Activated CD4-positive, alpha-beta T cell treated with anti-CD3 and anti-CD28 coated beads for 36 hours (primary cell): Measurements from ENCODE around the gene TBRG1. TPM values are rescaled to one million over a fixed set of nuclear protein-coding genes. Genes with fewer than 3 reads are reported as not detected.
A peak's percentile ranks its signal among the peaks of the same experiment; 100 is the strongest.
"Not testable (repeated sequence)": the region's sequence is repeated elsewhere in the genome, so short reads cannot be mapped to it uniquely, and the experiment has no call there.

Source experiments
- ATAC-seq: fragments of 200-7000 bp; cut with Tn5 transposase; one replicate; pipeline ENCODE4 v1.10.0; 2021; ENCODE audit warnings: mild to moderate bottlenecking, moderate library complexity
- CTCF ChIA-PET: fragments of 350-600 bp; sonication (Branson Sonifier 250); formaldehyde crosslinking; loops from one replicate; lab custom pipeline; 2021; ENCODE audit warnings: antibody characterized with exemption; lab: Charles Lee
- POLR2A ChIA-PET: fragments of 350-600 bp; sonication (Branson Sonifier 250); formaldehyde crosslinking; loops from one replicate; lab custom pipeline; 2021; ENCODE audit warnings: antibody characterized with exemption, inconsistent platforms; lab: Charles Lee
- DNase-seq: peaks from one replicate; pipeline ENCODE4 v3.0.0-alpha.2; 2020
- H3K27ac Mint-ChIP-seq: one replicate; pipeline ENCODE4 v1.8.0; 2021; ENCODE audit warnings: mixed read lengths
- H3K27me3 Mint-ChIP-seq: one replicate; pipeline ENCODE4 v1.8.0; 2021; ENCODE audit warnings: mixed read lengths
- H3K36me3 Mint-ChIP-seq: one replicate; pipeline ENCODE4 v1.8.0; 2021; ENCODE audit warnings: low read depth, mixed read lengths
- H3K4me1 Mint-ChIP-seq: one replicate; pipeline ENCODE4 v1.8.0; 2021; ENCODE audit warnings: mixed read lengths
- H3K4me3 Mint-ChIP-seq: one replicate; pipeline ENCODE4 v1.8.0; 2021; ENCODE audit warnings: mild to moderate bottlenecking, moderate library complexity, mixed read lengths
- H3K9me3 Mint-ChIP-seq: one replicate; pipeline ENCODE4 v1.8.0; 2021; ENCODE audit warnings: low read depth, mixed read lengths
- intact Hi-C, 2 experiments: fragments of 100-400 bp; cut with DNase I in 1 of 2; cut with micrococcal nuclease in 1 of 2; formaldehyde crosslinking; loops; one replicate each; pipeline versions ENCODE4 v1.14.2 to v1.15.1; 2022 to 2024; cut with DNase I, micrococcal nuclease
- total RNA-seq, 2 experiments: library from RNA; stranded (reverse); gene quantifications; one replicate each; pipeline ENCODE4 v1.2.3, GENCODE V29; 2021

Gene TBRG1
- total RNA-seq, 2 experiments from 2014 or later = 29.6 to 40.6 TPM

- no peaks in the 10 kb centered on the region for H3K4me1 Mint-ChIP-seq
- ChIA-PET CTCF (interaction anchor here (1.2 to 1.6 kb wide), 2 partner anchors 9 to 193 kb away, joined by 4 to 6 read pairs; no protein-coding TSS in a partner anchor), POLR2A (no interaction called here)
- H3K27ac Mint-ChIP-seq = no peak overlapping the region
- ATAC-seq = no peak
- intact Hi-C loops = no loop called here
- peaks cover 20% of the 10 kb centered on the region for H3K27me3 Mint-ChIP-seq
- no peak for DNase-seq
- H3K9me3 Mint-ChIP-seq = no peaks in the 10 kb centered on the region
- no peak overlapping the region for H3K4me3 Mint-ChIP-seq
- H3K36me3 Mint-ChIP-seq = no peaks in the 10 kb centered on the region
These were observed 27.4 kb upstream of the TBRG1 start for GRCh38 chr11:124595302-124595701.

- Mint-ChIP-seq H3K36me3 (no peaks in the 10 kb centered on the region), H3K9me3 (no peaks in the 10 kb centered on the region), H3K4me1 (no peaks in the 10 kb centered on the region), H3K4me3 (no peak overlapping the region), H3K27me3 (peaks cover 22% of the 10 kb centered on the region), H3K27ac (no peak overlapping the region)
- CTCF ChIA-PET = interaction anchor here (0.8 kb wide), 1 partner anchor 176 kb away, joined by 3 read pairs; no protein-coding TSS in a partner anchor
- POLR2A ChIA-PET = no interaction called here
- intact Hi-C loops = no loop called here
- ATAC-seq (no peak), DNase-seq (no peak)
These were observed 25.0 kb upstream of the TBRG1 start for GRCh38 chr11:124597626-124598025.

GRCh38 chr11:124600621-124601320 lies 21.9 kb upstream of the TBRG1 start:
- CTCF ChIA-PET = interaction anchor here (0.7 kb wide), 1 partner anchor 18 kb away, joined by 3 read pairs; no protein-coding TSS in a partner anchor
- H3K27me3 Mint-ChIP-seq = peaks cover 21% of the 10 kb centered on the region
- no peaks in the 10 kb centered on the region for H3K4me1 Mint-ChIP-seq
- intact Hi-C loops = no loop called here
- DNase-seq (no peak), ATAC-seq (no peak)
- no peaks in the 10 kb centered on the region for H3K36me3 Mint-ChIP-seq
- H3K27ac Mint-ChIP-seq = no peak overlapping the region
- H3K4me3 Mint-ChIP-seq = no peak overlapping the region
- POLR2A ChIA-PET = no interaction called here
- no peaks in the 10 kb centered on the region for H3K9me3 Mint-ChIP-seq

- ChIA-PET CTCF (interaction anchor here (0.6 to 1.6 kb wide), 3 partner anchors 8 to 1901 kb away, joined by 4 to 5 read pairs (median 5); no protein-coding TSS in a partner anchor), POLR2A (no interaction called here)
- ATAC-seq (peak; percentile 49), DNase-seq (no peak)
- Mint-ChIP-seq H3K27me3 (peaks cover 13% of the 10 kb centered on the region), H3K4me3 (no peak overlapping the region), H3K4me1 (no peaks in the 10 kb centered on the region), H3K27ac (no peak overlapping the region), H3K36me3 (no peaks in the 10 kb centered on the region), H3K9me3 (no peaks in the 10 kb centered on the region)
- intact Hi-C loops = no loop called here
These were observed 20.5 kb upstream of the TBRG1 start for GRCh38 chr11:124602193-124602592.

GRCh38 chr11:124602723-124603122 lies 19.9 kb upstream of the TBRG1 start:
- H3K36me3 Mint-ChIP-seq, POLR2A ChIA-PET, H3K4me1 Mint-ChIP-seq, intact Hi-C loops, H3K9me3 Mint-ChIP-seq, H3K4me3 Mint-ChIP-seq, ATAC-seq, DNase-seq, H3K27ac Mint-ChIP-seq, H3K27me3 Mint-ChIP-seq: not testable (repeated sequence)
- CTCF ChIA-PET = interaction anchor here (1.1 to 1.6 kb wide), 2 partner anchors 8 to 66 kb away, joined by 4 to 5 read pairs; no protein-coding TSS in a partner anchor

- H3K27me3 Mint-ChIP-seq = peaks cover under 1% of the 10 kb centered on the region
- no peaks in the 10 kb centered on the region for H3K4me1 Mint-ChIP-seq
- no peak overlapping the region for H3K4me3 Mint-ChIP-seq
- no peak overlapping the region for H3K27ac Mint-ChIP-seq
- no peak for DNase-seq
- ATAC-seq = no peak
- no peaks in the 10 kb centered on the region for H3K36me3 Mint-ChIP-seq
- POLR2A ChIA-PET = no interaction called here
- intact Hi-C loops = no loop called here
- no peaks in the 10 kb centered on the region for H3K9me3 Mint-ChIP-seq
- CTCF ChIA-PET = interaction anchor here (1.8 kb wide), 1 partner anchor 22 kb away, joined by 3 read pairs; no protein-coding TSS in a partner anchor
These were observed 16.9 kb upstream of the TBRG1 start for GRCh38 chr11:124605719-124606118.

- no peak overlapping the region for H3K4me3 Mint-ChIP-seq
- no peaks in the 10 kb centered on the region for H3K9me3 Mint-ChIP-seq
- intact Hi-C loops = no loop called here
- H3K36me3 Mint-ChIP-seq = no peaks in the 10 kb centered on the region
- no peak overlapping the region for H3K27ac Mint-ChIP-seq
- no peak for DNase-seq
- no peaks in the 10 kb centered on the region for H3K27me3 Mint-ChIP-seq
- POLR2A ChIA-PET = no interaction called here
- ATAC-seq = no peak
- CTCF ChIA-PET = no interaction called here
- H3K4me1 Mint-ChIP-seq = peaks cover 13% of the 10 kb centered on the region
These were observed 14.5 kb upstream of the TBRG1 start for GRCh38 chr11:124608147-124608546.

GRCh38 chr11:124610295-124610694 lies 12.4 kb upstream of the TBRG1 start:
- Mint-ChIP-seq H3K4me3 (no peak overlapping the region), H3K27me3 (peaks cover 3% of the 10 kb centered on the region), H3K36me3 (no peaks in the 10 kb centered on the region), H3K27ac (no peak overlapping the region), H3K4me1 (peaks cover 13% of the 10 kb centered on the region), H3K9me3 (no peaks in the 10 kb centered on the region)
- ChIA-PET POLR2A (no interaction called here), CTCF (interaction anchor here (0.6 to 1.0 kb wide), 3 partner anchors 8 to 208 kb away, joined by 3 to 5 read pairs (median 3); no protein-coding TSS in a partner anchor)
- ATAC-seq (no peak), DNase-seq (no peak)
- intact Hi-C loops = no loop called here

- Mint-ChIP-seq H3K36me3 (no peaks in the 10 kb centered on the region), H3K4me1 (peaks cover 13% of the 10 kb centered on the region), H3K27ac (peak within 1 kb of the TSS; percentile 10), H3K27me3 (peaks cover 3% of the 10 kb centered on the region), H3K9me3 (no peaks in the 10 kb centered on the region), H3K4me3 (no peak within 1 kb of the TSS)
- DNase-seq (no peak), ATAC-seq (no peak)
- intact Hi-C loops = no loop called here
- ChIA-PET CTCF (interaction anchor here (0.6 to 1.0 kb wide), 2 partner anchors 9 to 162 kb away, joined by 3 to 5 read pairs; no protein-coding TSS in a partner anchor), POLR2A (no interaction called here)
These were observed 11.6 kb upstream of the TBRG1 start, which contains the start of gene PANX3 for GRCh38 chr11:124611064-124611463. TSS of gene PANX3 (plus strand) at chr11:124611428. CDS start at chr11:124611557, 129 bp downstream.

- ChIA-PET CTCF (interaction anchor here (0.7 kb wide), 2 partner anchors 8 to 10 kb away, joined by 3 read pairs; no protein-coding TSS in a partner anchor), POLR2A (no interaction called here)
These were observed 10.6 kb upstream of the TBRG1 start for GRCh38 chr11:124612045-124612444.

GRCh38 chr11:124612567-124613246 lies 10.0 kb upstream of the TBRG1 start:
- no peak for DNase-seq
- H3K27ac Mint-ChIP-seq = no peak overlapping the region
- H3K9me3 Mint-ChIP-seq = no peaks in the 10 kb centered on the region
- H3K36me3 Mint-ChIP-seq = no peaks in the 10 kb centered on the region
- no peak overlapping the region for H3K4me3 Mint-ChIP-seq
- no peak for ATAC-seq
- H3K4me1 Mint-ChIP-seq = peaks cover 13% of the 10 kb centered on the region
- ChIA-PET CTCF (interaction anchor here (0.6 to 0.7 kb wide), 3 partner anchors 8 to 11 kb away, joined by 3 to 6 read pairs (median 3); no protein-coding TSS in a partner anchor), POLR2A (no interaction called here)
- peaks cover 4% of the 10 kb centered on the region for H3K27me3 Mint-ChIP-seq
- intact Hi-C loops = no loop called here

More at GRCh38 chr11:124612045-124612444, 10.6 kb upstream of the TBRG1 start:
- Mint-ChIP-seq H3K27me3 (peaks cover 3% of the 10 kb centered on the region), H3K4me1 (peaks cover 13% of the 10 kb centered on the region), H3K9me3 (no peaks in the 10 kb centered on the region), H3K27ac (peak overlapping the region; percentile 10), H3K36me3 (no peaks in the 10 kb centered on the region), H3K4me3 (no peak overlapping the region)
- peak; percentile 78 for ATAC-seq
- intact Hi-C loops = no loop called here
- DNase-seq = peak; percentile 45
